Esophagus muscularis mucosa (tissue), 4 donors: ENCODE results near the gene FMOD. TPM values are rescaled to one million over a fixed set of nuclear protein-coding genes. Genes with fewer than 3 reads are reported as not detected.

ENCODE experiments used
- DNase-seq: peaks from one replicate; pipeline ENCODE4 v3.0.0-alpha.2; 2017; ENCODE audit errors: extremely low spot score
- H3K27ac ChIP-seq, 4 donors: fragments of 200-600 bp; sonication (generic); replicated peaks in 1 of 4; 1 replicate in 3 of 4; 2 replicates in 1 of 4; pipeline ENCODE4 v1.5.1; 2016 to 2019; ENCODE audit warnings: mild to moderate bottlenecking in 1 of 4
- H3K27me3 ChIP-seq, 4 donors: fragments of 200-600 bp; sonication (generic); one replicate each; pipeline versions ENCODE4 v1.5.1 to v1.6.0; 2016 to 2019
- H3K36me3 ChIP-seq, 4 donors: fragments of 200-600 bp; sonication (generic); one replicate each; pipeline ENCODE4 v1.5.1; 2016 to 2019
- H3K4me1 ChIP-seq, 4 donors: fragments of 200-600 bp; sonication (generic); one replicate each; pipeline ENCODE4 v1.5.1; 2016 to 2019
- H3K4me3 ChIP-seq, 4 donors: fragments of 200-600 bp; sonication (generic); 1 replicate in 2 of 4; 2 replicates in 2 of 4; pipeline ENCODE4 v1.5.1; 2016 to 2019; ENCODE audit warnings: mild to moderate bottlenecking in 4 of 4, moderate library complexity in 1 of 4
- H3K9me3 ChIP-seq, 4 donors: fragments of 200-600 bp; sonication (generic); 1 replicate in 3 of 4; 2 replicates in 1 of 4; pipeline ENCODE4 v1.5.1; 2016 to 2019
- CTCF ChIP-seq, 3 experiments: fragments of 200-600 bp in 2 of 3; fragments of 450-650 bp in 1 of 3; sonication (generic) in 2 of 3; IDR thresholded peaks; one replicate each; pipeline ENCODE4 v1.5.1; 2017 to 2019; ENCODE audit warnings: antibody characterized with exemption in 3 of 3, mild to moderate bottlenecking in 2 of 3, moderate library complexity in 1 of 3
- EP300 ChIP-seq: sonication (generic); formaldehyde crosslinking; IDR thresholded peaks from one replicate; pipeline ENCODE4 v1.6.1; 2017; ENCODE audit warnings: antibody characterized with exemption
- POLR2A ChIP-seq: fragments of 450-650 bp; IDR thresholded peaks from one replicate; pipeline ENCODE4 v1.6.1; 2017; ENCODE audit warnings: antibody characterized with exemption, moderate library complexity, mild to moderate bottlenecking, low read depth
- POLR2AphosphoS5 ChIP-seq, 2 donors: sonication (generic); formaldehyde crosslinking; IDR thresholded peaks; one replicate each; pipeline ENCODE4 v1.6.1; 2017; ENCODE audit warnings: antibody characterized with exemption in 2 of 2
- WGBS: methylation state at CpG from one replicate; pipeline ENCODE4 v1.1.5; 2018; 5-methylcytosine and 5-hydroxymethylcytosine counted together
- intact Hi-C: fragments of 100-400 bp; cut with DNase I; formaldehyde crosslinking; loops from one replicate; pipeline ENCODE4 v1.15.1; 2023
- total RNA-seq, 4 donors: library from RNA; depleted of rRNA; stranded (reverse); fragments of >200 nt; gene quantifications; one replicate each; pipeline versions ENCODE4 v1.1.0 to v1.2.1, GENCODE V29; 2016

FMOD gene
- total RNA-seq, 4 donors from 2014 or later = 24.5 to 36.8 (median 33.8) TPM

GRCh38 chr1:203367057-203367456 is 16.1 kb upstream of the FMOD start:
- no peak overlapping the region for H3K4me3 ChIP-seq
- no peak overlapping the region for H3K27ac ChIP-seq
- peaks cover 13 to 20% (median 15%) of the 10 kb centered on the region in 4 donors for H3K4me1 ChIP-seq
- H3K36me3 ChIP-seq = no peaks in the 10 kb centered on the region
- intact Hi-C loops = no loop called here
- WGBS = 100% methylated on average over 3 of the region's 4 CpGs
- TF ChIP-seq POLR2AphosphoS5 (IDR thresholded peaks at IDR 0.05) (no peak), EP300 (no peak), CTCF (IDR thresholded peaks at IDR 0.05) (no peak), POLR2A (no peak)
- DNase-seq = no peak
- no peaks in the 10 kb centered on the region for H3K9me3 ChIP-seq
- no peaks in the 10 kb centered on the region for H3K27me3 ChIP-seq

- Histone ChIP-seq H3K4me3 (no peak overlapping the region), H3K27me3 (no peaks in the 10 kb centered on the region), H3K27ac (no peak overlapping the region), H3K36me3 (no peaks in the 10 kb centered on the region), H3K4me1 (peaks cover 13 to 20% (median 15%) of the 10 kb centered on the region in 4 donors), H3K9me3 (no peaks in the 10 kb centered on the region)
- intact Hi-C loops = no loop called here
- no peak for DNase-seq
- no peak for TF ChIP-seq EP300
- 85% methylated on average over 3 of the region's 3 CpGs for WGBS
Measured at GRCh38 chr1:203366476-203366875, 15.6 kb upstream of the FMOD start.

GRCh38 chr1:203364806-203365205 is 13.9 kb upstream of the FMOD start:
- Histone ChIP-seq H3K9me3 (no peaks in the 10 kb centered on the region), H3K27ac (no peak overlapping the region), H3K27me3 (no peaks in the 10 kb centered on the region), H3K36me3 (no peaks in the 10 kb centered on the region), H3K4me3 (no peak overlapping the region), H3K4me1 (peaks cover 13 to 20% (median 15%) of the 10 kb centered on the region in 4 donors)
- WGBS = 78% methylated on average over 4 of the region's 4 CpGs
- intact Hi-C loops = no loop called here
- TF ChIP-seq POLR2A (no peak), POLR2AphosphoS5 (IDR thresholded peaks at IDR 0.05) (no peak), CTCF (IDR thresholded peaks at IDR 0.05) (no peak), EP300 (no peak)
- DNase-seq = no peak

GRCh38 chr1:203364094-203364801 is 13.3 kb upstream of the FMOD start:
- H3K4me1 ChIP-seq = peaks cover 9 to 16% (median 14%) of the 10 kb centered on the region in 4 donors
- H3K27ac ChIP-seq = no peak overlapping the region
- no peaks in the 10 kb centered on the region for H3K27me3 ChIP-seq
- no peaks in the 10 kb centered on the region for H3K9me3 ChIP-seq
- TF ChIP-seq EP300 (no peak), CTCF (IDR thresholded peaks at IDR 0.05) (no peak), POLR2AphosphoS5 (IDR thresholded peaks at IDR 0.05) (no peak), POLR2A (no peak)
- H3K4me3 ChIP-seq = no peak overlapping the region
- DNase-seq = no peak
- intact Hi-C loops = no loop called here
- 74% methylated on average over 12 of the region's 13 CpGs for WGBS
- no peaks in the 10 kb centered on the region for H3K36me3 ChIP-seq

GRCh38 chr1:203362720-203363025 is 11.8 kb upstream of the FMOD start:
- H3K36me3 ChIP-seq = no peaks in the 10 kb centered on the region
- DNase-seq = no peak
- no peaks in the 10 kb centered on the region for H3K9me3 ChIP-seq
- intact Hi-C loops = no loop called here
- TF ChIP-seq POLR2A = no peak
- peaks cover 0 to 11% (median 8%) of the 10 kb centered on the region in 4 donors for H3K4me1 ChIP-seq
- H3K27ac ChIP-seq = no peak overlapping the region
- H3K27me3 ChIP-seq = no peaks in the 10 kb centered on the region
- H3K4me3 ChIP-seq = no peak overlapping the region
